Measurements from ENCODE around the gene MUC21. TPM values are rescaled to one million over a fixed set of nuclear protein-coding genes. Genes with fewer than 3 reads are reported as not detected.

MUC21 gene
- total and polyA plus RNA-seq, 2 of the 8 experiments (the other 6 are each of a cell fraction or from before 2014, with no cell fraction given): not detected

GRCh38 chr6:30979690-30980089 lies 3.8 kb upstream of the MUC21 start (continued):
- TF ChIP-seq SIX5 (IDR thresholded peaks at IDR 0.05; ENCODE audit: low read depth, low read length) (no peak), TEAD4 (IDR thresholded peaks at IDR 0.05; ENCODE audit: low read depth, low read length) (no peak), KDM1A (IDR thresholded peaks at IDR 0.05; ENCODE audit: borderline replicate concordance, low read length) (no peak), GABPA (IDR thresholded peaks at IDR 0.05; ENCODE audit: borderline replicate concordance, insufficient read depth, low read length) (no peak), EZH2 (IDR thresholded peaks at IDR 0.05; ENCODE audit: low read depth, low read length, severe bottlenecking) (no peak), CBX8 (IDR thresholded peaks at IDR 0.05; ENCODE audit: borderline replicate concordance, low read depth, low read length) (no peak)
